Measurements from ENCODE around the gene C15orf40.

- TF ChIP-seq CTCF (IDR thresholded peaks at IDR 0.05) (no peak), POLR2A (IDR thresholded peaks at IDR 0.05) (no peak)
These were observed 41.3 kb downstream of the C15orf40 start for GRCh38 chr15:82970078-82970686.
